CD4-positive, alpha-beta T cell treated with Interleukin-17A for 1 hour (primary cell): Measurements from ENCODE around the gene JSRP1.
"Not testable (repeated sequence)": the region's sequence is repeated elsewhere in the genome, so short reads cannot be mapped to it uniquely, and the experiment has no call there.

Experiments
- DNase-seq: peaks from one replicate; pipeline ENCODE4 v3.0.0-alpha.2; 2020

Gene JSRP1

GRCh38 chr19:2282062-2282861, 26.0 kb upstream of the JSRP1 start, which contains the start of gene PEAK3:
Gene PEAK3 (minus strand): TSS chr19:2282175. CDS start chr19:2280931, 1,244 bp downstream.
- DNase-seq, result peak; percentile 52

- DNase-seq, result not testable (repeated sequence)
Observed at GRCh38 chr19:2281265-2282061, 25.2 kb upstream of the JSRP1 start.

GRCh38 chr19:2280633-2281264, 24.5 kb upstream of the JSRP1 start:
- no peak for DNase-seq

- no peak for DNase-seq
Observed at GRCh38 chr19:2278459-2279158, 22.4 kb upstream of the JSRP1 start.

- no peak for DNase-seq
Observed at GRCh38 chr19:2277138-2277537, 20.9 kb upstream of the JSRP1 start.

GRCh38 chr19:2276429-2276986, 20.3 kb upstream of the JSRP1 start:
- no peak for DNase-seq

GRCh38 chr19:2275588-2276428, 19.6 kb upstream of the JSRP1 start:
- no peak for DNase-seq

GRCh38 chr19:2274931-2275535, 18.8 kb upstream of the JSRP1 start:
- DNase-seq, result peak; percentile 59

- no peak for DNase-seq
Observed at GRCh38 chr19:2274185-2274711, 18.0 kb upstream of the JSRP1 start.

- DNase-seq, result peak; percentile 81
Observed at GRCh38 chr19:2273356-2274184, 17.4 kb upstream of the JSRP1 start.

- peak; percentile 33 for DNase-seq
Observed at GRCh38 chr19:2271234-2272103, 15.3 kb upstream of the JSRP1 start.

GRCh38 chr19:2270423-2271233, 14.4 kb upstream of the JSRP1 start:
- peak; percentile 81 for DNase-seq

GRCh38 chr19:2270157-2270422, 13.9 kb upstream of the JSRP1 start:
- no peak for DNase-seq

- DNase-seq, result peak; percentile 99
Observed at GRCh38 chr19:2269244-2270156, 13.3 kb upstream of the JSRP1 start.

- DNase-seq, result no peak
Observed at GRCh38 chr19:2268861-2269243, 12.6 kb upstream of the JSRP1 start.

GRCh38 chr19:2268480-2268830, 12.2 kb upstream of the JSRP1 start:
- no peak for DNase-seq
